H1 (cell line): Measurements from ENCODE around the gene GMNC.

Experiments used
- BACH1 ChIP-seq: IDR thresholded peaks from 2 replicates; pipeline ENCODE4 v1.6.1; 2012; ENCODE audit warnings: low read length, improper control_type of control experiment
- BCL11A ChIP-seq, 2 experiments: IDR thresholded peaks; one replicate each; pipeline ENCODE4 v1.6.1; 2011; ENCODE audit warnings: low read depth in 2 of 2, low read length in 2 of 2, mild to moderate bottlenecking in 2 of 2
- CHD2 ChIP-seq: IDR thresholded peaks from 2 replicates; pipeline ENCODE4 v1.6.1; 2012; ENCODE audit warnings: low read length, improper control_type of control experiment
- CTCF ChIP-seq, 3 experiments: IDR thresholded peaks; 1 replicate in 2 of 3; 2 replicates in 1 of 3; pipeline versions ENCODE4 v1.5.1 to v1.6.1; 2011; ENCODE audit warnings: low read length in 3 of 3, mild to moderate bottlenecking in 3 of 3, inconsistent platforms in 2 of 3, low read depth in 1 of 3, moderate library complexity in 1 of 3; ENCODE audit not compliant: insufficient read depth in 1 of 3; ENCODE audit errors: control extremely low read depth in 1 of 3
- E2F6 ChIP-seq: IDR thresholded peaks from 2 replicates; pipeline ENCODE4 v1.6.1; 2012; ENCODE audit warnings: inconsistent platforms
- MAX ChIP-seq: IDR thresholded peaks from 2 replicates; pipeline ENCODE4 v1.6.1; 2012; ENCODE audit warnings: inconsistent platforms
- PHF8 ChIP-seq: fragments of 200-600 bp; sonication (generic); conservative IDR thresholded peaks from 2 replicates; pipeline ENCODE4 v1.7.1; 2012; ENCODE audit warnings: low read depth, mild to moderate bottlenecking, inconsistent platforms, low read length, moderate library complexity
- POLR2A ChIP-seq, 2 experiments: IDR thresholded peaks; 1 replicate in 1 of 2; 2 replicates in 1 of 2; pipeline ENCODE4 v1.6.1; 2011; ENCODE audit warnings: low read depth in 2 of 2, low read length in 2 of 2, mild to moderate bottlenecking in 2 of 2; ENCODE audit errors: control extremely low read depth in 1 of 2
- RNF2 ChIP-seq: fragments of 200-900, 300-1000 bp; sonication (generic); IDR thresholded peaks from 2 replicates; pipeline ENCODE4 v1.7.1; 2016; ENCODE audit warnings: borderline replicate concordance, low read depth, mild to moderate bottlenecking, antibody characterized with exemption, low read length; ENCODE audit not compliant: poor library complexity, severe bottlenecking; ENCODE audit errors: missing control alignments
- RXRA ChIP-seq: IDR thresholded peaks from 2 replicates; pipeline ENCODE4 v1.6.1; 2011; ENCODE audit warnings: low read depth, mild to moderate bottlenecking, low read length, moderate library complexity; ENCODE audit not compliant: insufficient read depth
- SRF ChIP-seq: IDR thresholded peaks from 2 replicates; pipeline ENCODE4 v1.6.1; 2011; ENCODE audit warnings: mild to moderate bottlenecking, low read depth, low read length, moderate library complexity
- TAF1 ChIP-seq: IDR thresholded peaks from 2 replicates; pipeline ENCODE4 v1.6.1; 2011; ENCODE audit warnings: mild to moderate bottlenecking, low read depth, low read length
- TAF7 ChIP-seq: optimal IDR thresholded peaks from 2 replicates; pipeline ENCODE3; 2011; ENCODE audit warnings: low read depth, mild to moderate bottlenecking, inconsistent platforms, low read length, moderate library complexity, borderline replicate concordance
- ZNF274 ChIP-seq: IDR thresholded peaks from 2 replicates; pipeline ENCODE4 v1.7.0; 2012; ENCODE audit warnings: low read length, borderline replicate concordance; ENCODE audit errors: extremely low read depth

GRCh38 chr3:190863119-190863465, 598 bp upstream of the GMNC start:
- no peak for TF ChIP-seq CTCF (IDR thresholded peaks at IDR 0.05; ENCODE audit: control extremely low read depth in 1 of 3, insufficient read depth in 1 of 3, low read depth in 1 of 3, low read length in 3 of 3)
- TF ChIP-seq SRF: no peak
- TF ChIP-seq POLR2A (IDR thresholded peaks at IDR 0.05; ENCODE audit: control extremely low read depth in 1 of 2, low read depth in 2 of 2, low read length in 2 of 2): no peak
- no peak for TF ChIP-seq TAF1
- TF ChIP-seq RNF2: no peak
- no peak for TF ChIP-seq BCL11A (IDR thresholded peaks at IDR 0.05; ENCODE audit: low read depth in 2 of 2, low read length in 2 of 2)
- no peak for TF ChIP-seq CHD2
- no peak for TF ChIP-seq E2F6
- no peak for TF ChIP-seq RXRA
- TF ChIP-seq MAX: no peak
- no peak for TF ChIP-seq BACH1
- TF ChIP-seq PHF8: no peak
- TF ChIP-seq TAF7: no peak
- TF ChIP-seq ZNF274: no peak
